Kidney (tissue), 14 donors: Measurements from ENCODE around the gene DLGAP3. TPM values are rescaled to one million over a fixed set of nuclear protein-coding genes. Genes with fewer than 3 reads are reported as not detected.

Experiments used
- DNase-seq, 5 donors: peaks; one replicate each; pipeline ENCODE4 v3.0.0-alpha.2; 2013 to 2020
- FAIRE-seq: peaks from 2 replicates; lab custom pipeline; 2012; peaks lifted over from hg19 to GRCh38; lab: Jason Lieb, UNC
- H3K27ac ChIP-seq, 2 donors: one replicate each; pipeline ENCODE4 v1.7.0; 2013; ENCODE audit warnings: low read depth in 2 of 2, low read length in 2 of 2, inconsistent platforms in 1 of 2
- H3K27me3 ChIP-seq: one replicate; pipeline ENCODE4 v1.7.1; 2013; ENCODE audit warnings: low read length, inconsistent platforms; ENCODE audit not compliant: control insufficient read depth, insufficient read depth
- H3K36me3 ChIP-seq, 3 donors: one replicate each; pipeline versions ENCODE4 v1.7.0 to v1.7.1; 2013; ENCODE audit warnings: low read length in 3 of 3, control low read depth in 1 of 3, inconsistent platforms in 1 of 3; ENCODE audit not compliant: insufficient read depth in 3 of 3, control insufficient read depth in 2 of 3
- H3K4me1 ChIP-seq, 3 donors: one replicate each; pipeline versions ENCODE4 v1.7.0 to v1.7.1; 2013; ENCODE audit warnings: low read length in 3 of 3, inconsistent platforms in 1 of 3, low read depth in 1 of 3; ENCODE audit not compliant: control insufficient read depth in 2 of 3, insufficient read depth in 2 of 3
- H3K4me3 ChIP-seq, 3 donors: one replicate each; pipeline versions ENCODE4 v1.7.0 to v1.8.1; 2013; ENCODE audit warnings: low read length in 3 of 3, control low read depth in 1 of 3, inconsistent platforms in 1 of 3
- H3K9ac ChIP-seq, 3 donors: one replicate each; pipeline versions ENCODE4 v1.7.0 to v1.7.1; 2013; ENCODE audit warnings: low read length in 3 of 3, control low read depth in 1 of 3, inconsistent platforms in 1 of 3
- H3K9me3 ChIP-seq, 3 donors: one replicate each; pipeline versions ENCODE4 v1.7.0 to v1.7.1; 2013; ENCODE audit warnings: low read length in 3 of 3, control low read depth in 1 of 3, inconsistent platforms in 1 of 3; ENCODE audit not compliant: control insufficient read depth in 2 of 3, insufficient read depth in 1 of 3
- CTCF ChIP-seq: IDR thresholded peaks from 3 replicates; pipeline ENCODE4 v1.5.1; 2012; ENCODE audit warnings: mild to moderate bottlenecking, moderate library complexity, borderline replicate concordance; ENCODE audit not compliant: insufficient read depth; ENCODE audit errors: extremely low read depth
- intact Hi-C: fragments of 100-400 bp; cut with DNase I; formaldehyde crosslinking; loops from one replicate; pipeline ENCODE4 v1.11.1; 2022
- polyA plus RNA-seq: library from polyadenylated mRNA; stranded (reverse); fragments of 350-450 nt; fragmentation: Illumina TruSeq; extraction: RNeasy Lipid Tissue Mini Kit (QIAGEN cat#74804); gene quantifications from one replicate; pipeline ENCODE4 v1.2.3, GENCODE V29; 2014; ENCODE audit warnings: low read depth, low replicate concordance; ENCODE audit not compliant: insufficient read depth
- total RNA-seq: library from RNA; stranded (reverse); fragmentation: NEBNext Ultra II Directional; extraction: Animal tissue kit (Norgen Biotek cat#: 25700); gene quantifications from one replicate; pipeline ENCODE4 v1.2.1, GENCODE V29; 2021
- donor health status: control.
- donor health status: control.
- donor health status: control.
- donor health status: control.
- donor health status: control.
- donor health status: DM: yes; HTN: yes; CAD: no.
- donor health status: Normal renal cell carcinoma (clear cell type).

The DLGAP3 gene
- total and polyA plus RNA-seq, 2 donors from 2014 or later, result 0.71 to 1.0 TPM

- no peaks in the 10 kb centered on the region for H3K9me3 ChIP-seq
- no peaks in the 10 kb centered on the region for H3K36me3 ChIP-seq
- no peak overlapping the region for H3K27ac ChIP-seq
- H3K27me3 ChIP-seq, result peaks cover 10% of the 10 kb centered on the region
- H3K4me3 ChIP-seq, result no peak overlapping the region
- no peak for TF ChIP-seq CTCF
- FAIRE-seq, result no peak
- no peak overlapping the region for H3K9ac ChIP-seq
- peak in 4 of 5 donors; percentile 14 to 67 (median 31) for DNase-seq
- intact Hi-C loops, result no loop called here
- peaks cover 0 to 9% (median 3%) of the 10 kb centered on the region in 3 donors for H3K4me1 ChIP-seq
Measured at GRCh38 chr1:34929853-34930701, 627 bp upstream of the DLGAP3 start.

GRCh38 chr1:34928699-34929496 lies 552 bp downstream of the DLGAP3 start:
- Histone ChIP-seq H3K36me3 (no peaks in the 10 kb centered on the region), H3K27me3 (peaks cover 10% of the 10 kb centered on the region), H3K4me1 (peaks cover 0 to 9% (median 3%) of the 10 kb centered on the region in 3 donors), H3K9ac (peak overlapping the region in 1 of 3 donors; percentile 49), H3K9me3 (no peaks in the 10 kb centered on the region), H3K27ac (no peak overlapping the region), H3K4me3 (peak overlapping the region; percentile 34 to 68 (median 59))
- intact Hi-C loops, result no loop called here
- no peak for FAIRE-seq
- TF ChIP-seq CTCF, result no peak
- peak in 2 of 5 donors; percentile 9 to 28 for DNase-seq

- peaks cover 10% of the 10 kb centered on the region for H3K27me3 ChIP-seq
- intact Hi-C loops, result no loop called here
- H3K36me3 ChIP-seq, result no peaks in the 10 kb centered on the region
- FAIRE-seq, result no peak
- peaks cover 0 to 9% (median 3%) of the 10 kb centered on the region in 3 donors for H3K4me1 ChIP-seq
- DNase-seq, result no peak
- H3K9me3 ChIP-seq, result no peaks in the 10 kb centered on the region
- TF ChIP-seq CTCF, result no peak
- no peak overlapping the region for H3K27ac ChIP-seq
- H3K9ac ChIP-seq, result no peak overlapping the region
- H3K4me3 ChIP-seq, result no peak overlapping the region
Measured at GRCh38 chr1:34928066-34928696, 1.3 kb downstream of the DLGAP3 start.
